NCI-H69 (cell line): ENCODE data around the gene NTRK2.

ENCODE experiments used
- DNase-seq: peaks from one replicate; lab custom pipeline; 2025; lab: John Stamatoyannopoulos, UW

Gene NTRK2

GRCh38 chr9:84781458-84781857 is 111.9 kb downstream of the NTRK2 start:
- peak; percentile 38 for DNase-seq

GRCh38 chr9:84781931-84782866 is 112.7 kb downstream of the NTRK2 start:
- DNase-seq: no peak

GRCh38 chr9:84785792-84786547 is 116.4 kb downstream of the NTRK2 start:
- DNase-seq: peak; percentile 5

GRCh38 chr9:84788803-84789462 is 119.4 kb downstream of the NTRK2 start:
- no peak for DNase-seq

- DNase-seq: no peak
These were observed 119.9 kb downstream of the NTRK2 start for GRCh38 chr9:84789463-84789830.

- DNase-seq: no peak
These were observed 122.1 kb downstream of the NTRK2 start for GRCh38 chr9:84791643-84792042.

- DNase-seq: peak; percentile 23
These were observed 123.7 kb downstream of the NTRK2 start for GRCh38 chr9:84793251-84793650.

GRCh38 chr9:84794981-84795637 is 125.6 kb downstream of the NTRK2 start:
- DNase-seq: no peak

- no peak for DNase-seq
These were observed 126.9 kb downstream of the NTRK2 start for GRCh38 chr9:84796404-84796803.

- DNase-seq: no peak
These were observed 129.7 kb downstream of the NTRK2 start for GRCh38 chr9:84799251-84799650.

GRCh38 chr9:84804951-84805694 is 135.6 kb downstream of the NTRK2 start:
- DNase-seq: no peak

GRCh38 chr9:84807431-84807830 is 137.9 kb downstream of the NTRK2 start:
- no peak for DNase-seq

- peak; percentile 72 for DNase-seq
These were observed 138.4 kb downstream of the NTRK2 start for GRCh38 chr9:84807870-84808390.

- peak; percentile 64 for DNase-seq
These were observed 138.9 kb downstream of the NTRK2 start for GRCh38 chr9:84808416-84808815.

- peak; percentile 68 for DNase-seq
These were observed 141.7 kb downstream of the NTRK2 start for GRCh38 chr9:84811072-84811750.

GRCh38 chr9:84811751-84812074 is 142.2 kb downstream of the NTRK2 start:
- DNase-seq: no peak

GRCh38 chr9:84812355-84812754 is 142.8 kb downstream of the NTRK2 start:
- DNase-seq: peak; percentile 14

- no peak for DNase-seq
These were observed 143.3 kb downstream of the NTRK2 start for GRCh38 chr9:84812847-84813246.

GRCh38 chr9:84815554-84815953 is 146.0 kb downstream of the NTRK2 start:
- no peak for DNase-seq

- DNase-seq: no peak
These were observed 147.5 kb downstream of the NTRK2 start for GRCh38 chr9:84817038-84817437.

GRCh38 chr9:84818791-84819190 is 149.3 kb downstream of the NTRK2 start:
- DNase-seq: peak; percentile 66
